ENCODE measurements around the gene MBP.

The MBP gene

GRCh38 chr18:76988031-76988826 lies 144.4 kb downstream of the MBP start:
- no peak overlapping the region for H3K9ac ChIP-seq (ENCODE audit: low read length)
- H3K23ac ChIP-seq (ENCODE audit: low read length): no peak overlapping the region
- no peak for DNase-seq
- H2BK120ac ChIP-seq (ENCODE audit: low read depth, low read length): no peak overlapping the region
- no peak overlapping the region for H3K4me3 ChIP-seq (ENCODE audit: low read length)
- H3K4me2 ChIP-seq (ENCODE audit: low read length): no peak overlapping the region
- H3K36me3 ChIP-seq (ENCODE audit: control insufficient read depth, insufficient read depth, low read length): no peaks in the 10 kb centered on the region
- no peak overlapping the region for H4K5ac ChIP-seq (ENCODE audit: low read length)
- no peak overlapping the region for H2AK5ac ChIP-seq (ENCODE audit: low read length)
- H3K79me2 ChIP-seq (ENCODE audit: control insufficient read depth, insufficient read depth, low read length): no peaks in the 10 kb centered on the region
- H3K18ac ChIP-seq (ENCODE audit: low read length): no peak overlapping the region
- no peak overlapping the region for H3K27ac ChIP-seq (ENCODE audit: low read depth, low read length)
- no peaks in the 10 kb centered on the region for H3K4me1 ChIP-seq (ENCODE audit: control insufficient read depth, low read depth, low read length)
- WGBS (ENCODE audit: extremely low coverage, insufficient coverage, low lambda C conversion rate): no CpG with 5 or more reads among the region's 27 CpGs
- no peak overlapping the region for H4K8ac ChIP-seq (ENCODE audit: low read depth, low read length)
- H3K56ac ChIP-seq (ENCODE audit: low read length): no peak overlapping the region
- no peak overlapping the region for H3K4ac ChIP-seq (ENCODE audit: low read depth, low read length)
- no peak overlapping the region for H2BK15ac ChIP-seq (replicated peaks; ENCODE audit: low read depth)
- H2BK5ac ChIP-seq (ENCODE audit: low read length): no peak overlapping the region
- H3K27me3 ChIP-seq (ENCODE audit: insufficient read depth, low read length, poor library complexity): no peaks in the 10 kb centered on the region
- H3K79me1 ChIP-seq (ENCODE audit: low read length): no peaks in the 10 kb centered on the region

- H3K23ac ChIP-seq (ENCODE audit: low read length): no peak overlapping the region
- no CpG with 5 or more reads among the region's 7 CpGs for WGBS (ENCODE audit: extremely low coverage, insufficient coverage, low lambda C conversion rate)
- no peak for DNase-seq
- H2BK15ac ChIP-seq (replicated peaks; ENCODE audit: low read depth): no peak overlapping the region
- H2BK120ac ChIP-seq (ENCODE audit: low read depth, low read length): no peak overlapping the region
- no peaks in the 10 kb centered on the region for H3K36me3 ChIP-seq (ENCODE audit: control insufficient read depth, insufficient read depth, low read length)
- H3K79me2 ChIP-seq (ENCODE audit: control insufficient read depth, insufficient read depth, low read length): no peaks in the 10 kb centered on the region
- H3K56ac ChIP-seq (ENCODE audit: low read length): no peak overlapping the region
- no peaks in the 10 kb centered on the region for H3K27me3 ChIP-seq (ENCODE audit: insufficient read depth, low read length, poor library complexity)
- no peak overlapping the region for H3K4me3 ChIP-seq (ENCODE audit: low read length)
- no peaks in the 10 kb centered on the region for H3K79me1 ChIP-seq (ENCODE audit: low read length)
- no peak overlapping the region for H3K18ac ChIP-seq (ENCODE audit: low read length)
- no peak overlapping the region for H4K5ac ChIP-seq (ENCODE audit: low read length)
- no peak overlapping the region for H3K4ac ChIP-seq (ENCODE audit: low read depth, low read length)
- H4K8ac ChIP-seq (ENCODE audit: low read depth, low read length): no peak overlapping the region
- no peak overlapping the region for H3K27ac ChIP-seq (ENCODE audit: low read depth, low read length)
- no peak overlapping the region for H3K4me2 ChIP-seq (ENCODE audit: low read length)
- H3K4me1 ChIP-seq (ENCODE audit: control insufficient read depth, low read depth, low read length): no peaks in the 10 kb centered on the region
- no peak overlapping the region for H2AK5ac ChIP-seq (ENCODE audit: low read length)
- H3K9ac ChIP-seq (ENCODE audit: low read length): no peak overlapping the region
- no peak overlapping the region for H2BK5ac ChIP-seq (ENCODE audit: low read length)
These were observed 146.2 kb downstream of the MBP start for GRCh38 chr18:76986406-76986805.

- Histone ChIP-seq H2BK120ac (ENCODE audit: low read depth, low read length) (no peak overlapping the region), H3K9ac (ENCODE audit: low read length) (no peak overlapping the region), H4K5ac (ENCODE audit: low read length) (no peak overlapping the region), H3K36me3 (ENCODE audit: control insufficient read depth, insufficient read depth, low read length) (no peaks in the 10 kb centered on the region), H3K4ac (ENCODE audit: low read depth, low read length) (no peak overlapping the region), H3K79me2 (ENCODE audit: control insufficient read depth, insufficient read depth, low read length) (no peaks in the 10 kb centered on the region), H3K79me1 (ENCODE audit: low read length) (no peaks in the 10 kb centered on the region), H3K56ac (ENCODE audit: low read length) (no peak overlapping the region), H3K4me1 (ENCODE audit: control insufficient read depth, low read depth, low read length) (no peaks in the 10 kb centered on the region), H3K27ac (ENCODE audit: low read depth, low read length) (no peak overlapping the region), H3K4me2 (ENCODE audit: low read length) (no peak overlapping the region), H2BK15ac (replicated peaks; ENCODE audit: low read depth) (no peak overlapping the region), H3K23ac (ENCODE audit: low read length) (no peak overlapping the region), H3K27me3 (ENCODE audit: insufficient read depth, low read length, poor library complexity) (no peaks in the 10 kb centered on the region), H4K8ac (ENCODE audit: low read depth, low read length) (no peak overlapping the region), H3K4me3 (ENCODE audit: low read length) (no peak overlapping the region), H2BK5ac (ENCODE audit: low read length) (no peak overlapping the region), H2AK5ac (ENCODE audit: low read length) (no peak overlapping the region), H3K18ac (ENCODE audit: low read length) (no peak overlapping the region)
- no peak for DNase-seq
- no CpG with 5 or more reads among the region's 9 CpGs for WGBS (ENCODE audit: extremely low coverage, insufficient coverage, low lambda C conversion rate)
These were observed 146.7 kb downstream of the MBP start for GRCh38 chr18:76985951-76986236.

GRCh38 chr18:76985156-76985950 lies 147.2 kb downstream of the MBP start:
- H3K27ac ChIP-seq (ENCODE audit: low read depth, low read length): no peak overlapping the region
- H3K9ac ChIP-seq (ENCODE audit: low read length): no peak overlapping the region
- no peaks in the 10 kb centered on the region for H3K27me3 ChIP-seq (ENCODE audit: insufficient read depth, low read length, poor library complexity)
- H3K36me3 ChIP-seq (ENCODE audit: control insufficient read depth, insufficient read depth, low read length): no peaks in the 10 kb centered on the region
- H2BK15ac ChIP-seq (replicated peaks; ENCODE audit: low read depth): no peak overlapping the region
- H2BK5ac ChIP-seq (ENCODE audit: low read length): no peak overlapping the region
- no CpG with 5 or more reads among the region's 27 CpGs for WGBS (ENCODE audit: extremely low coverage, insufficient coverage, low lambda C conversion rate)
- H3K23ac ChIP-seq (ENCODE audit: low read length): no peak overlapping the region
- no peak for DNase-seq
- no peak overlapping the region for H4K5ac ChIP-seq (ENCODE audit: low read length)
- no peak overlapping the region for H2BK120ac ChIP-seq (ENCODE audit: low read depth, low read length)
- no peak overlapping the region for H4K8ac ChIP-seq (ENCODE audit: low read depth, low read length)
- H3K4ac ChIP-seq (ENCODE audit: low read depth, low read length): no peak overlapping the region
- no peaks in the 10 kb centered on the region for H3K79me1 ChIP-seq (ENCODE audit: low read length)
- no peak overlapping the region for H3K4me2 ChIP-seq (ENCODE audit: low read length)
- no peak overlapping the region for H3K18ac ChIP-seq (ENCODE audit: low read length)
- no peaks in the 10 kb centered on the region for H3K4me1 ChIP-seq (ENCODE audit: control insufficient read depth, low read depth, low read length)
- no peak overlapping the region for H3K4me3 ChIP-seq (ENCODE audit: low read length)
- H3K79me2 ChIP-seq (ENCODE audit: control insufficient read depth, insufficient read depth, low read length): no peaks in the 10 kb centered on the region
- H3K56ac ChIP-seq (ENCODE audit: low read length): no peak overlapping the region
- no peak overlapping the region for H2AK5ac ChIP-seq (ENCODE audit: low read length)

GRCh38 chr18:76984193-76985155 lies 148.1 kb downstream of the MBP start:
- Histone ChIP-seq H3K79me1 (ENCODE audit: low read length) (no peaks in the 10 kb centered on the region), H3K79me2 (ENCODE audit: control insufficient read depth, insufficient read depth, low read length) (no peaks in the 10 kb centered on the region), H4K5ac (ENCODE audit: low read length) (no peak overlapping the region), H2BK5ac (ENCODE audit: low read length) (no peak overlapping the region), H3K4me3 (ENCODE audit: low read length) (no peak overlapping the region), H4K8ac (ENCODE audit: low read depth, low read length) (no peak overlapping the region), H3K27ac (ENCODE audit: low read depth, low read length) (no peak overlapping the region), H3K56ac (ENCODE audit: low read length) (no peak overlapping the region), H3K9ac (ENCODE audit: low read length) (no peak overlapping the region), H3K18ac (ENCODE audit: low read length) (no peak overlapping the region), H2BK15ac (replicated peaks; ENCODE audit: low read depth) (no peak overlapping the region), H3K4me2 (ENCODE audit: low read length) (no peak overlapping the region), H3K23ac (ENCODE audit: low read length) (no peak overlapping the region), H2BK120ac (ENCODE audit: low read depth, low read length) (no peak overlapping the region), H3K4ac (ENCODE audit: low read depth, low read length) (no peak overlapping the region), H2AK5ac (ENCODE audit: low read length) (no peak overlapping the region), H3K27me3 (ENCODE audit: insufficient read depth, low read length, poor library complexity) (no peaks in the 10 kb centered on the region), H3K4me1 (ENCODE audit: control insufficient read depth, low read depth, low read length) (no peaks in the 10 kb centered on the region), H3K36me3 (ENCODE audit: control insufficient read depth, insufficient read depth, low read length) (no peaks in the 10 kb centered on the region)
- no CpG with 5 or more reads among the region's 40 CpGs for WGBS (ENCODE audit: extremely low coverage, insufficient coverage, low lambda C conversion rate)
- no peak for DNase-seq

Data from mesendoderm (in vitro differentiated cells).